HUES6 (cell line): ENCODE data around the gene GRK6.

Experiments
- H3K27ac ChIP-seq: 2 replicates; pipeline ENCODE4 v1.7.0; 2013; ENCODE audit warnings: low read depth, mild to moderate bottlenecking, low read length, inconsistent platforms
- H3K27me3 ChIP-seq: 2 replicates; pipeline ENCODE4 v1.6.1; 2013; ENCODE audit warnings: low read length; ENCODE audit not compliant: control insufficient read depth, insufficient read depth
- H3K36me3 ChIP-seq: 2 replicates; pipeline ENCODE4 v1.6.1; 2013; ENCODE audit warnings: low read length; ENCODE audit not compliant: control insufficient read depth, insufficient read depth
- H3K4me1 ChIP-seq: 2 replicates; pipeline ENCODE4 v1.6.1; 2013; ENCODE audit warnings: low read length; ENCODE audit not compliant: control insufficient read depth, insufficient read depth
- H3K4me3 ChIP-seq: 2 replicates; pipeline ENCODE4 v1.5.1; 2013; ENCODE audit warnings: low read depth, low read length
- H3K9ac ChIP-seq: one replicate; pipeline ENCODE4 v1.6.1; 2013; ENCODE audit warnings: mild to moderate bottlenecking, low read length
- H3K9me3 ChIP-seq: 2 replicates; pipeline ENCODE4 v1.6.1; 2013; ENCODE audit warnings: low read depth, low read length; ENCODE audit not compliant: control insufficient read depth, insufficient read depth

Gene GRK6

GRCh38 chr5:177435847-177436536, 9.5 kb downstream of the GRK6 start:
- Histone ChIP-seq H3K4me3 (no peak overlapping the region), H3K36me3 (peaks cover 85% of the 10 kb centered on the region), H3K9me3 (no peaks in the 10 kb centered on the region), H3K27me3 (no peaks in the 10 kb centered on the region), H3K9ac (no peak overlapping the region), H3K4me1 (peaks cover 6% of the 10 kb centered on the region; the same call in 1 of the 2 replicates), H3K27ac (no peak overlapping the region)

- Histone ChIP-seq H3K4me1 (peaks cover 6% of the 10 kb centered on the region; the same call in 1 of the 2 replicates), H3K36me3 (peaks cover 81% of the 10 kb centered on the region), H3K9ac (no peak overlapping the region), H3K4me3 (no peak overlapping the region), H3K9me3 (no peaks in the 10 kb centered on the region), H3K27me3 (no peaks in the 10 kb centered on the region), H3K27ac (no peak overlapping the region)
Measured at GRCh38 chr5:177437623-177438022, 11.1 kb downstream of the GRK6 start.

GRCh38 chr5:177438468-177438867, 12.0 kb downstream of the GRK6 start:
- Histone ChIP-seq H3K27ac (no peak overlapping the region), H3K4me3 (no peak overlapping the region), H3K9me3 (no peaks in the 10 kb centered on the region), H3K9ac (no peak overlapping the region), H3K36me3 (peaks cover 72% of the 10 kb centered on the region), H3K27me3 (no peaks in the 10 kb centered on the region), H3K4me1 (peaks cover 6% of the 10 kb centered on the region; the same call in 1 of the 2 replicates)

- Histone ChIP-seq H3K9me3 (no peaks in the 10 kb centered on the region), H3K9ac (no peak overlapping the region), H3K4me1 (peaks cover 11% of the 10 kb centered on the region), H3K27me3 (no peaks in the 10 kb centered on the region), H3K27ac (no peak overlapping the region), H3K4me3 (no peak overlapping the region), H3K36me3 (peaks cover 62% of the 10 kb centered on the region)
Measured at GRCh38 chr5:177439518-177440053, 13.1 kb downstream of the GRK6 start.

- Histone ChIP-seq H3K36me3 (peaks cover 54% of the 10 kb centered on the region), H3K27me3 (peaks cover 4% of the 10 kb centered on the region), H3K9ac (peak overlapping the region; percentile 7), H3K9me3 (no peaks in the 10 kb centered on the region), H3K4me3 (no peak overlapping the region), H3K27ac (no peak overlapping the region), H3K4me1 (peaks cover 17% of the 10 kb centered on the region)
Measured at GRCh38 chr5:177440211-177440989, 13.9 kb downstream of the GRK6 start.

- H3K4me1 ChIP-seq: peaks cover 23% of the 10 kb centered on the region
- H3K27ac ChIP-seq: no peak overlapping the region
- peaks cover 46% of the 10 kb centered on the region for H3K36me3 ChIP-seq
- H3K9me3 ChIP-seq: no peaks in the 10 kb centered on the region
- peaks cover 10% of the 10 kb centered on the region for H3K27me3 ChIP-seq
- H3K4me3 ChIP-seq: no peak overlapping the region
- no peak overlapping the region for H3K9ac ChIP-seq
Measured at GRCh38 chr5:177440990-177441780, 14.7 kb downstream of the GRK6 start.

- no peak overlapping the region for H3K9ac ChIP-seq
Measured at GRCh38 chr5:177442066-177442826, 15.8 kb downstream of the GRK6 start.

GRCh38 chr5:177443144-177443983, 16.9 kb downstream of the GRK6 start:
- Histone ChIP-seq H3K27ac (no peak overlapping the region), H3K9ac (no peak overlapping the region)

More at GRCh38 chr5:177442066-177442826, 15.8 kb downstream of the GRK6 start:
- Histone ChIP-seq H3K9me3 (no peaks in the 10 kb centered on the region), H3K36me3 (peaks cover 37% of the 10 kb centered on the region), H3K4me3 (no peak overlapping the region), H3K4me1 (peaks cover 24% of the 10 kb centered on the region), H3K27ac (no peak overlapping the region), H3K27me3 (peaks cover 11% of the 10 kb centered on the region)

GRCh38 chr5:177444106-177445051, 17.9 kb downstream of the GRK6 start:
- H3K27ac ChIP-seq: no peak overlapping the region
- no peaks in the 10 kb centered on the region for H3K9me3 ChIP-seq
- no peak overlapping the region for H3K4me3 ChIP-seq
- peaks cover 38% of the 10 kb centered on the region for H3K4me1 ChIP-seq
- H3K9ac ChIP-seq: no peak overlapping the region
- H3K36me3 ChIP-seq: peaks cover 20% of the 10 kb centered on the region; the same call in 1 of the 2 replicates
- H3K27me3 ChIP-seq: peaks cover 11% of the 10 kb centered on the region

More at GRCh38 chr5:177443144-177443983, 16.9 kb downstream of the GRK6 start:
- Histone ChIP-seq H3K9me3 (no peaks in the 10 kb centered on the region), H3K4me1 (peaks cover 33% of the 10 kb centered on the region), H3K4me3 (no peak overlapping the region), H3K36me3 (peaks cover 26% of the 10 kb centered on the region), H3K27me3 (peaks cover 11% of the 10 kb centered on the region)
